ENCODE data around the gene TSPY1. TPM values are rescaled to one million over a fixed set of nuclear protein-coding genes. Genes with fewer than 3 reads are reported as not detected.
"Not testable (repeated sequence)": the region's sequence is repeated elsewhere in the genome, so short reads cannot be mapped to it uniquely, and the experiment has no call there.

TSPY1 gene
- total RNA-seq = not detected in 2 replicates

DNA sequence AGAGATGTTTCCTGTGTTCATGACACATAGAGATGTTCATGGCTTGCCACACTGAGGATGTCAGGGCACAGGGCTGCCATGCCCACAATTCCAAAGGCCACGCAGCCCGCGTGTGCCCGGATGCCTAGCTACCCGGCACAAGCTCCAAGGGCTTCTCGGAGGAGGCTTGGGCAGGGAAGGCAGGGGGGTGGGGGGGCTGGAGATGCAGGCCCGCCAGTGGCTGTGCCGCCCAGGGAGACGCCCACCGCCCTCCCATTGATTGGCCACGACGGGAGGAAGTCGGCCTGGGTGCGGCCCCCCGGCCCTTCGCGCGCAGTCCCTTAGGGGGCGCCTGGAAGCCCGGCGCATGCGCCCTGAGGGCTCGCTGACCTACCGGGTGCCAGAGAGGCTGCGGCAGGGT is at the start of gene TSPY1:
TSS of gene TSPY1 (plus strand) at position 301 of the 400 bp plus-strand sequence. CDS start at position 347, 46 bp downstream.
- H3K4me3 Mint-ChIP-seq (ENCODE audit: low read depth); H3K27me3 Mint-ChIP-seq (ENCODE audit: low read depth); H3K9me3 Mint-ChIP-seq; H3K36me3 Mint-ChIP-seq (ENCODE audit: low read depth); H3K27ac Mint-ChIP-seq; H3K4me1 Mint-ChIP-seq (ENCODE audit: low read depth); intact Hi-C loops (cut with micrococcal nuclease); DNase-seq (ENCODE audit: low spot score): not testable (repeated sequence)

DNA sequence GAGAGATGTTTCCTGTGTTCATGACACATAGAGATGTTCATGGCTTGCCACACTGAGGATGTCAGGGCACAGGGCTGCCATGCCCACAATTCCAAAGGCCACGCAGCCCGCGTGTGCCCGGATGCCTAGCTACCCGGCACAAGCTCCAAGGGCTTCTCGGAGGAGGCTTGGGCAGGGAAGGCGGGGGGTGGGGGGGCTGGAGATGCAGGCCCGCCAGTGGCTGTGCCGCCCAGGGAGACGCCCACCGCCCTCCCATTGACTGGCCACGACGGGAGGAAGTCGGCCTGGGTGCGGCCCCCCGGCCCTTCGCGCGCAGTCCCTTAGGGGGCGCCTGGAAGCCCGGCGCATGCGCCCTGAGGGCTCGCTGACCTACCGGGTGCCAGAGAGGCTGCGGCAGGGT is 20.2 kb downstream of the TSPY1 start, which contains the start of gene TSPY9:
TSS of gene TSPY9 (plus strand) at position 301 of the 400 bp plus-strand sequence. CDS start at position 347, 46 bp downstream.
- H3K4me3 Mint-ChIP-seq (ENCODE audit: low read depth); DNase-seq (ENCODE audit: low spot score); H3K4me1 Mint-ChIP-seq (ENCODE audit: low read depth); H3K9me3 Mint-ChIP-seq; H3K27me3 Mint-ChIP-seq (ENCODE audit: low read depth); intact Hi-C loops (cut with micrococcal nuclease); H3K36me3 Mint-ChIP-seq (ENCODE audit: low read depth); H3K27ac Mint-ChIP-seq: not testable (repeated sequence)

- H3K27me3 Mint-ChIP-seq (ENCODE audit: low read depth); H3K9me3 Mint-ChIP-seq; intact Hi-C loops (cut with micrococcal nuclease); H3K4me3 Mint-ChIP-seq (ENCODE audit: low read depth); H3K4me1 Mint-ChIP-seq (ENCODE audit: low read depth); DNase-seq (ENCODE audit: low spot score); H3K36me3 Mint-ChIP-seq (ENCODE audit: low read depth); H3K27ac Mint-ChIP-seq: not testable (repeated sequence)
These were observed 37.6 kb downstream of the TSPY1 start for GRCh38 chrY:9504396-9504795.

DNA sequence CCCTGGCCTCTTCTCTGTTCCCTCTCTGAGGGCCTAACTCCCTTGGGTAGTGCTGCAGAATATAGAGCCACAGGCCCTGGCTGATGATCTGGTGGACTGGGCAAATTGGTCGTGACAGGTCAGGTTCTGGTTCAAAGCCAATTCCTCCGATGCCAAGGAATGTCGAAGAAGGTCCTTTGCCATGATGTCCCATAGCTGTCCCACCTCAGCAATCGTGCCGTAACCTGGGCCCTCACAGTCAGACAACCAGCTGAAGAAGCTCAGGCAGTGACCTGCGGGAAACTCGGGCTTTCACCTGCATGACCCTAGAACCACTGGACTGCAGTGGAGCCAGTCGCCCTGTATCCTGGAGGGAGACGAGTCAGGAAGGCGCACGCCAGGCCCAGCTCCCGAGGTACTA is 49.5 kb downstream of the TSPY1 start:
- H3K27me3 Mint-ChIP-seq (ENCODE audit: low read depth); H3K9me3 Mint-ChIP-seq; intact Hi-C loops (cut with micrococcal nuclease); H3K36me3 Mint-ChIP-seq (ENCODE audit: low read depth); H3K4me3 Mint-ChIP-seq (ENCODE audit: low read depth); H3K27ac Mint-ChIP-seq; DNase-seq (ENCODE audit: low spot score); H3K4me1 Mint-ChIP-seq (ENCODE audit: low read depth): not testable (repeated sequence)

Other genes with a start within 250 kb of the TSPY1 start
- gene TSPY4, start 129.5 kb upstream of the TSPY1 start, total RNA-seq = not detected in 2 replicates
- not detected in 2 replicates for gene TSPY8, start 109.2 kb upstream of the TSPY1 start, total RNA-seq
- not detected in 2 replicates for gene TSPY3, start 68.5 kb upstream of the TSPY1 start, total RNA-seq
- not detected in 2 replicates for gene TSPY9, start 20.3 kb downstream of the TSPY1 start, total RNA-seq
- not detected in 2 replicates for gene TSPY10, start 60.9 kb downstream of the TSPY1 start, total RNA-seq

Data from activated T-helper 2 cell treated with anti-CD3 and anti-CD28 coated beads, Interferon-gamma antibody, Interleukin-2, Interleukin-4, amounts not matched to agents 10 μg/mL and 5 μg/mL and 100 μg/mL, durations not matched to agents 14 hours and 24 hours and 36 hours (primary cell).